HG02970 (cell line): ENCODE measurements around the gene ANKS1B.

ENCODE experiments used
- ATAC-seq: cut with Tn5 transposase; IDR thresholded peaks from one replicate; pipeline ENCODE4 v1.9.1; 2021; ENCODE audit warnings: mild to moderate bottlenecking, moderate library complexity, moderate number of reproducible peaks; ENCODE audit not compliant: unreplicated experiment, low FRiP score

Gene ANKS1B

DNA sequence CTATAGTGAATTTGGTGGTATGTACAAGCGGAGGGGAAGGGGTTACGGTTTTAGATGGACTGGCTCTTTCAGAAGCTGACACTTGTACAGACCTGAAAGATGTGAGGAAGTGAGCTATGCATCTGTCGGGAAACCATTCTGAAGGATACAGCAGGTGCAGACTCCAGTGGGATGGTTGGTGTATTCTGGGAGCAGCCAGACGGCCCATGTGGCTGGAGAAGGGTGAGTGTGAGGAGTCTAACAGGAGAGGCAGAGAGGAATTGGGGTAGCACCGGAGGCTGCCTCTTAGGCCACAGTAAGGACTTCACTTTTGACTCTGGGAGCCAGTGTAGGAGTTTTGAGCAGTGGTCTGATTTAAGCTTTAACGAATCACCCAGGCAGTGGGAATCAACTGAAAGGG lies 1248.9 kb downstream of the ANKS1B start:
- no peak for ATAC-seq

GRCh38 chr12:98733667-98734350 lies 1250.9 kb downstream of the ANKS1B start:
- ATAC-seq, result no peak

DNA sequence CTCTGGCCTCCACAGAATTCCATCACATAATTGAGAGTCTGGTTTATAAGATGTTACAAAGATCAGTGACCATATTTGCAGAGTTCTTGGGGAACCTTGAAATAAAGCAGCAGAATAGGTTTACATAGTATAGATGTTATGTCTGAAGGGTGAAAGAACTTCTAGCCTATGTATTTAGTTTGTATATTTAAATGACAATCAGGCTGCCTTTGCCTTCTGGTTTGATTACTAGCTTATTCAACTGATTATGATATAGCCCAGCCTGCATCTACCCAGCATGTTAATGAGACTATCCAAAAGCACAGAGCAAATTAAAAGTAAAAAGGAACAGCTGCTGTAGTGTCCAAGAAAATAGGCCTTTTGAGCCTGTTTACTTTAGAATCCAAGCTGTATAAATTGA lies 1254.3 kb downstream of the ANKS1B start:
- ATAC-seq, result no peak

- ATAC-seq, result no peak
Measured at GRCh38 chr12:98727196-98727595, 1257.5 kb downstream of the ANKS1B start.

GRCh38 chr12:98725476-98726247 lies 1259.1 kb downstream of the ANKS1B start:
- ATAC-seq, result peak; percentile 70

- no peak for ATAC-seq
Measured at GRCh38 chr12:98724384-98725155, 1260.2 kb downstream of the ANKS1B start.

GRCh38 chr12:98721204-98721702 lies 1263.5 kb downstream of the ANKS1B start:
- no peak for ATAC-seq

DNA sequence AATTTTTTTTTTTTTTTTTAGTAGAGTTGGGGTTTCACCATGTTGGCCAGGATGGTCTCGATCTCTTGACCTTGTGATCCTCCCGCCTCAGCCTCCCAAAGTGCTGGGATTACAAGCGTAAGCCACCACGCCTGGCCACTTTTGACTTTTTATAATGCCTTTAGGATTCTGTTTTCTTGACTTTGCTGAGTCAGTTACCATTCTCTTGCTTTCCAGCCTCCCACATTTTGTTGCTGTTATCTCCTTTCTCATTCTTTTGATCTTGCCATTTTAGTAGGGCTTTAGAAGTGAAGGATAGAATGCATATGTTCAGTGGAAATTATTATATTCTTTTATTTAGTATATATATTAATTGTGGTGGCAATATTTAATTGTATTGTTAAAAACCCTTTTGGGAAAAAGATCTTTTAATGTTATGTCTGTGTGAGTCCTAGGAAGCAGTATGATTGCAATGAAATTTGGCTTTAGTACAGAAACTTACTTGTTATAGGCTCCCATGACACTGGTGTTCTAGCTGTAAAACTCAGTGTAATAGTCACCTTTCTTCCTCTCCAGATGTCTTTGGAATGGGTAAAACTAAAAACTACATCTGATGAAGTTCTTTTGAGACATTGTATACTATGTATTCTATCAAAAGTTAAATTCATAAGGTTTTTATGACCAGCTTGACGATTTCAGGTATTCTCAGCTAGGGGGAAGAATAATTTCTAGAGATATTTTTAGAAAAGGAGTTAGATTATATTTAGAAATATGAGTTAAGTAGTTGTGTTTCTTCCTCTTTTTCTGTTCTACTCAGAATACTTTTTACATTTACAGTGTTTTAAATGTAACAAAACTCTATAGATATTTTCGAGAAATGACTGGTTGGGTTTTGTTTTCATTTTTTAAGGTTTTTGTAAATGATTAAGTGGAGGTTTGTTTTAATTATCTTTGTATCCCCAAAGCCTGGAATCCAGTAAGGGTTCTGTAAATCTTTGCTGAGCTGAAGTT lies 1264.9 kb downstream of the ANKS1B start:
- ATAC-seq, result no peak

DNA sequence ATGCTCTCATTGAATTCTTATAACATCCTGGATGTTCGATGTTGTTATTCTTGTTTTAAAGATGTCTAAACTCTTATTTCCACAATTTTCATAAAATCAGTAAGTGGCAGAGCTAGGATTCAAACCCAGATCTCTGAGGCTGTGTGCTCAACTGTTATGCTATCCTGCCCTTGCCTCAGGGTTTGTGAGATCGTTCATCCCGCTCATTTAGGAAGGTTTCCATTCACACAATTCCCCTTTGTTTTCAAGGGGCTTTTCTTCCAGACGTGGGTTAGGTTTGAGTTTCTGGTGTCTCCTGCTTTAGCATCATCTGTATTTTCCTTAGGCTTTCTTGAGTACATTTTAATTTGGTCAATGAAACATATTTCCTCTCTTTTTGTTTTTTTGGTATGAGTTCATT lies 1270.3 kb downstream of the ANKS1B start:
- ATAC-seq, result no peak

GRCh38 chr12:98709022-98709421 lies 1275.7 kb downstream of the ANKS1B start:
- ATAC-seq, result no peak

DNA sequence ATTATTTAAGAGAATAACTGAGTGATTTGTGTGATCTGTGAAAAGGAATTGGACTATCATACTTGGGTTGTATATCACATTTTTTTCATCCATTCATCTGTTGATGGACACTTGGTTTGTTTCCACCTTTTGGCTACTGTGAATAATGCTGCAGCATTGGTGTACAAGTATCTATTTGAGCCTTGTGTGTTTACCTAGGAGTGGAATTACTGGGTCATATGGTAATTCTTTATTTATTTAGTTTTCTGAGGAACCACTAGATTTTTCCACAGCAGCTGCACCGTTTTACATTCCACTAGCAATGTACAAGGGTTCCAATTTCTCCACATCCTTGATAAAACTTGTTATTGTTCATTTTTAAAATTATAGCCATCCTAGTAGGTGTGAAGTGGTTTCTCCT lies 1283.6 kb downstream of the ANKS1B start:
- no peak for ATAC-seq

- ATAC-seq, result no peak
Measured at GRCh38 chr12:98699586-98699985, 1285.2 kb downstream of the ANKS1B start.

DNA sequence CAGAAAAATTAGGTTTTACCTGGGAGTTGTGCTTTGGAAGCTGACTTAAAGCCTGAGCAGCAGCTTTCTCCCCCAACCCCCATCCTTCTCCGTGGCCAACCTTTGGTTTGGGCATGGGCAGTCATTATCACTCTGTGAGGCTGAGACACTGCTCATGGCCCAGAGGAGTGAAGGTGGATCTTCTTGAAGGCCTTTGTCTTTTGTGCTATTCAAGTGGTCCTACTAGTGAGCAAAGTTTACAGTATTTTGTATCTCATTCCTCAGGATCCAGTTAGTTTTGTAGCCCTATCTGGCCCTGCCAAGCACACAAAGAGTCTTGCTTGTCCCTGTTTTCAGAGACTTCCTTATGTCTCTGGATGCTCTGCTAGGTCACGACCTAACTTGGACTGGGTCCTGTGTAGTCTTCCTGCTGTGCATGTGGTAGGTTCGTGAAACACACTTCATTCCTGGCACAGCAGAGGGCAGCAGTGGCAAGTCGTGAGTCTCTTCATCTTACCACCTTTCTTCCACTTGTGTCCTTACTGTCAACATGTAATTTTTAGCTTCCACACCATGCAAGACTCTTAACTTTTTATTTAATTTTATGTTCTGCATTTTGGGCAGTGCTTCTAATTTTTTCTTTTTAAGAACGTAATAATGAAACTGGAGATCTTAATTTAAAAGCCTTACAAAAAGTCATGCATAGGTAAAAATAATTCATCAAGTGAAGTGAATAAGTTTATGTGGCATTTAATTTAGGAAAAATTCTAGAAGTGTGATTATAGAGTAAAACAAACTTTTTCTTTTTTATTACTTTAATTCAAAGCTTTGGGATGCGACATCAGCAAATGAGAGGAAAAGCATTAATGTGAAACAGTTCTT lies 1285.9 kb downstream of the ANKS1B start:
- no peak for ATAC-seq

GRCh38 chr12:98697209-98697608 lies 1287.5 kb downstream of the ANKS1B start:
- ATAC-seq, result no peak

GRCh38 chr12:98696036-98696646 lies 1288.6 kb downstream of the ANKS1B start:
- no peak for ATAC-seq

GRCh38 chr12:98691351-98691750 lies 1293.4 kb downstream of the ANKS1B start:
- no peak for ATAC-seq

GRCh38 chr12:98686603-98687002 lies 1298.1 kb downstream of the ANKS1B start:
- no peak for ATAC-seq
